ENCODE results near the gene TMEM221. TPM values are rescaled to one million over a fixed set of nuclear protein-coding genes. Genes with fewer than 3 reads are reported as not detected.
A peak's percentile ranks its signal among the peaks of the same experiment; 100 is the strongest.

The TMEM221 gene
- total and polyA plus RNA-seq, 2 donors (not counting 3 experiments of a cell fraction or from before 2014, with no cell fraction given) = 0.08 TPM; not detected in 1

GRCh38 chr19:17414097-17414496, 34.4 kb downstream of the TMEM221 start:
- H3K79me2 ChIP-seq (ENCODE audit: control insufficient read depth, insufficient read depth, low read length) = no peaks in the 10 kb centered on the region
- H3K9me1 ChIP-seq (replicated peaks; ENCODE audit: control insufficient read depth, extremely low read depth, insufficient read depth, low read length) = no peaks in the 10 kb centered on the region
- DNase-seq (ENCODE audit: low read depth, low spot score) (no peak), FAIRE-seq (no peak)
- H3K9ac ChIP-seq (replicated peaks; ENCODE audit: extremely low read depth, insufficient read depth, low read length) = no peak overlapping the region
- dilution Hi-C loops (cut with MboI; ENCODE audit: extremely low pct_ligation_motif_present, low sequenced_read_pairs) (no loop called here), intact Hi-C loops (cut with micrococcal nuclease) (no loop called here)
- ChIA-PET POLR2A (no interaction called here), CTCF (no interaction called here)
- no peak overlapping the region for H3K4me3 ChIP-seq (replicated peaks in 1 of 3; ENCODE audit: insufficient read depth in 1 of 3, low read depth in 1 of 3, low read length in 3 of 3)
- no peak overlapping the region for H3K4me2 ChIP-seq (ENCODE audit: insufficient read depth, low read length)
- BruUV-seq (replicated peaks) = no TSS peak
- peaks cover 27% of the 10 kb centered on the region for H3K4me1 ChIP-seq (ENCODE audit: control insufficient read depth, extremely low read depth, insufficient read depth, low read length)
- H3K27ac ChIP-seq (ENCODE audit: insufficient read depth, low read depth, low read length) = no peak overlapping the region
- TF ChIP-seq EZH2 (IDR thresholded peaks at IDR 0.05; ENCODE audit: borderline replicate concordance, low read depth, low read length, severe bottlenecking) (no peak), FOS (IDR thresholded peaks at IDR 0.05; ENCODE audit: borderline replicate concordance, insufficient read depth, low read length) (no peak), GATA2 (IDR thresholded peaks at IDR 0.05; ENCODE audit: insufficient read depth, insufficient read length, low read depth, low read length) (no peak), POLR2AphosphoS5 (IDR thresholded peaks at IDR 0.05; ENCODE audit: insufficient read depth, low read depth, low read length) (no peak), JUN (IDR thresholded peaks at IDR 0.05; ENCODE audit: borderline replicate concordance, insufficient read depth, insufficient read length, low read depth) (no peak)
- H4K20me1 ChIP-seq (replicated peaks; ENCODE audit: control insufficient read depth, extremely low read depth, insufficient read depth, low read length) = no peaks in the 10 kb centered on the region
- H3K27me3 ChIP-seq (ENCODE audit: control insufficient read depth in 2 of 2, insufficient read depth in 2 of 2, low read length in 2 of 2) = no peaks in the 10 kb centered on the region
- H2AFZ ChIP-seq (ENCODE audit: low read depth, low read length) = no peak overlapping the region
- H3K9me3 ChIP-seq (replicated peaks; ENCODE audit: control insufficient read depth, insufficient read depth, low read length) = no peaks in the 10 kb centered on the region
- H3K36me3 ChIP-seq (ENCODE audit: control insufficient read depth in 2 of 2, extremely low read depth in 1 of 2, insufficient read depth in 2 of 2, low read length in 2 of 2) = no peaks in the 10 kb centered on the region

DNA sequence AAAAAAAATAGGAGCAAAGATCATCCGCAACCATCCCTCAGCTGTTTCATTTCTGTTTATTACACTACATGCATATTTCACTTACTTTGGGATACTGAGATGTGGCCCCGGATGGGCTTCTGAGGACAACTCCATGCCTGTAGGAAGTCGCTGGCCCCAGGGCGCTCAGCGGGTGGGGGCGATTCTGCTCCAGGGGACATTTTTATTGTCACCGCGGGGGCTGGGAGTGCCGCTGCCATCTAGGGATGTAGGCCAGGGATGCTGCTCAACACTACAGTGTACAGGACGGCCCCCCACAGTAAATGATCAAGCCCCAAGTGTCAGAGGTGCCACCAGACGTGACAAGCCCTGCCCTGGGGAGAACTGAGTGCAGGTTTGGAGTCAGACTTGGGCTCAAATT, 36.7 kb downstream of the TMEM221 start:
- Histone ChIP-seq H3K9me1 (replicated peaks; ENCODE audit: control insufficient read depth, extremely low read depth, insufficient read depth, low read length) (no peaks in the 10 kb centered on the region), H4K20me1 (replicated peaks; ENCODE audit: control insufficient read depth, extremely low read depth, insufficient read depth, low read length) (no peaks in the 10 kb centered on the region), H3K27me3 (ENCODE audit: control insufficient read depth in 2 of 2, insufficient read depth in 2 of 2, low read length in 2 of 2) (no peaks in the 10 kb centered on the region), H3K27ac (ENCODE audit: insufficient read depth, low read depth, low read length) (peak overlapping the region; percentile 64), H3K36me3 (ENCODE audit: control insufficient read depth in 2 of 2, extremely low read depth in 1 of 2, insufficient read depth in 2 of 2, low read length in 2 of 2) (no peaks in the 10 kb centered on the region), H3K4me1 (ENCODE audit: control insufficient read depth, extremely low read depth, insufficient read depth, low read length) (peaks cover 26% of the 10 kb centered on the region), H3K4me3 (replicated peaks in 1 of 3; ENCODE audit: insufficient read depth in 1 of 3, low read depth in 1 of 3, low read length in 3 of 3) (no peak overlapping the region), H3K79me2 (ENCODE audit: control insufficient read depth, insufficient read depth, low read length) (no peaks in the 10 kb centered on the region), H3K9ac (replicated peaks; ENCODE audit: extremely low read depth, insufficient read depth, low read length) (peak overlapping the region; percentile 16), H3K9me3 (replicated peaks; ENCODE audit: control insufficient read depth, insufficient read depth, low read length) (no peaks in the 10 kb centered on the region), H3K4me2 (ENCODE audit: insufficient read depth, low read length) (peak overlapping the region; percentile 56), H2AFZ (ENCODE audit: low read depth, low read length) (peak overlapping the region; percentile 52)
- FAIRE-seq = no peak
- dilution Hi-C loops (cut with MboI; ENCODE audit: extremely low pct_ligation_motif_present, low sequenced_read_pairs) (no loop called here), intact Hi-C loops (cut with micrococcal nuclease) (no loop called here)
- TF ChIP-seq EZH2 (IDR thresholded peaks at IDR 0.05; ENCODE audit: borderline replicate concordance, low read depth, low read length, severe bottlenecking) (no peak), MYC (IDR thresholded peaks at IDR 0.05; ENCODE audit: low read depth, low read length) (no peak), CTCF (IDR thresholded peaks at IDR 0.05; ENCODE audit: extremely low read depth in 1 of 2, insufficient read depth in 1 of 2, low read depth in 1 of 2, low read length in 2 of 2) (no peak), JUN (IDR thresholded peaks at IDR 0.05; ENCODE audit: borderline replicate concordance, insufficient read depth, insufficient read length, low read depth) (no peak), POLR2AphosphoS5 (IDR thresholded peaks at IDR 0.05; ENCODE audit: insufficient read depth, low read depth, low read length) (no peak), GATA2 (IDR thresholded peaks at IDR 0.05; ENCODE audit: insufficient read depth, insufficient read length, low read depth, low read length) (no peak), POLR2A (IDR thresholded peaks at IDR 0.05; ENCODE audit: low read depth, low read length) (no peak), FOS (IDR thresholded peaks at IDR 0.05; ENCODE audit: borderline replicate concordance, insufficient read depth, low read length) (no peak)
- TF ChIP-seq, protein P1, sequence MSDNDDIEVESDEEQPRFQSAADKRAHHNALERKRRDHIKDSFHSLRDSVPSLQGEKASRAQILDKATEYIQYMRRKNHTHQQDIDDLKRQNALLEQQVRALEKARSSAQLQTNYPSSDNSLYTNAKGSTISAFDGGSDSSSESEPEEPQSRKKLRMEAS (IDR thresholded peaks at IDR 0.05; ENCODE audit: insufficient read depth, insufficient read length) = no peak
- BruUV-seq (replicated peaks) = no TSS peak
- CTCF ChIA-PET = interaction anchor here (0.8 to 1.6 kb wide), 4 partner anchors 13 to 585 kb away, joined by 3 to 4 read pairs (median 3); partner anchors contain the start of gene CCDC194
- DNase-seq (ENCODE audit: low read depth, low spot score) = no peak
- POLR2A ChIA-PET = interaction anchor here (1.3 kb wide), 1 partner anchor 106 kb away, joined by 8 read pairs; the partner anchor contains the start of gene MRPL34

All from endothelial cell of umbilical vein (primary cell).